Smooth muscle cell (in vitro differentiated cells): Measurements from ENCODE around the gene CDH24. TPM values are rescaled to one million over a fixed set of nuclear protein-coding genes. Genes with fewer than 3 reads are reported as not detected.

ENCODE experiments used
- DNase-seq: peaks from one replicate; lab custom pipeline; 2025; ENCODE audit not compliant: unreplicated experiment; lab: John Stamatoyannopoulos, UW
- H2AFZ ChIP-seq: fragments of 200-600 bp; sonication (generic); 2 replicates; pipeline ENCODE4 v1.6.0; 2016; ENCODE audit warnings: antibody characterized with exemption, low read depth, mild to moderate bottlenecking
- H3F3A ChIP-seq: fragments of 200-600 bp; sonication (generic); 2 replicates; pipeline ENCODE4 v1.6.0; 2017; ENCODE audit warnings: antibody characterized with exemption, low read depth
- H3K27ac ChIP-seq: fragments of 200-600 bp; sonication (generic); 2 replicates; pipeline ENCODE4 v1.5.1; 2016; ENCODE audit warnings: low read depth, mild to moderate bottlenecking
- H3K27me3 ChIP-seq: fragments of 200-600 bp; sonication (generic); 2 replicates; pipeline ENCODE4 v1.6.1; 2016; ENCODE audit warnings: low read depth, mild to moderate bottlenecking
- H3K36me3 ChIP-seq: fragments of 200-600 bp; sonication (generic); 2 replicates; pipeline ENCODE4 v1.5.1; 2016; ENCODE audit warnings: low read depth
- H3K4me1 ChIP-seq: fragments of 200-600 bp; sonication (generic); 2 replicates; pipeline ENCODE4 v1.5.1; 2016; ENCODE audit warnings: low read depth
- H3K4me2 ChIP-seq: fragments of 200-600 bp; sonication (generic); 2 replicates; pipeline ENCODE4 v1.6.0; 2016; ENCODE audit warnings: mild to moderate bottlenecking
- H3K4me3 ChIP-seq: fragments of 200-600 bp; sonication (generic); 2 replicates; pipeline ENCODE4 v1.5.1; 2016; ENCODE audit warnings: mild to moderate bottlenecking
- H3K79me2 ChIP-seq: fragments of 200-600 bp; sonication (generic); 2 replicates; pipeline ENCODE4 v1.6.0; 2016; ENCODE audit warnings: low read depth, mild to moderate bottlenecking
- H3K9ac ChIP-seq: fragments of 200-600 bp; sonication (generic); 2 replicates; pipeline ENCODE4 v1.6.0; 2016; ENCODE audit warnings: low read depth
- H3K9me3 ChIP-seq: fragments of 200-600 bp; sonication (generic); replicated peaks from 2 replicates; pipeline ENCODE4 v1.5.1; 2016; ENCODE audit warnings: low read depth
- H4K20me1 ChIP-seq: fragments of 200-600 bp; sonication (generic); 2 replicates; pipeline ENCODE4 v1.6.0; 2016; ENCODE audit warnings: low read depth
- CTCF ChIP-seq: fragments of 200-600 bp; sonication (generic); IDR thresholded peaks from 2 replicates; pipeline ENCODE4 v1.5.1; 2017; ENCODE audit warnings: borderline replicate concordance, mild to moderate bottlenecking, antibody characterized with exemption; ENCODE audit not compliant: insufficient read depth, poor library complexity, severe bottlenecking
- WGBS: methylation state at CpG from one replicate; pipeline ENCODE4 v1.1.7; 2016; ENCODE audit warnings: low lambda C conversion rate; 5-methylcytosine and 5-hydroxymethylcytosine counted together
- polyA plus RNA-seq: library from polyadenylated mRNA; unstranded; fragments of >200 nt; fragmentation: Nextera tagmentation; extraction: Ambion mirVana; gene quantifications from 2 replicates; pipeline ENCODE4 v1.2.1, GENCODE V29; 2016
- total RNA-seq: library from RNA; depleted of rRNA; stranded (reverse); fragments of >200 nt; gene quantifications from 2 replicates; pipeline ENCODE4 v1.2.3, GENCODE V29; 2014

The CDH24 gene
- total and polyA plus RNA-seq, 2 experiments from 2014 or later: 5.5 to 6.9 TPM

GRCh38 chr14:23068789-23069412 is 11.6 kb upstream of the CDH24 start:
- Histone ChIP-seq H3K9ac (no peak overlapping the region), H3K79me2 (peaks cover 62% of the 10 kb centered on the region), H3K36me3 (peaks cover 7% of the 10 kb centered on the region), H2AFZ (no peak overlapping the region), H3K27ac (peak overlapping the region; percentile 52), H3K4me1 (peaks cover 26% of the 10 kb centered on the region), H3F3A (peaks cover 40% of the 10 kb centered on the region), H4K20me1 (peaks cover 59% of the 10 kb centered on the region), H3K4me2 (peak overlapping the region; percentile 50), H3K9me3 (no peaks in the 10 kb centered on the region), H3K27me3 (no peaks in the 10 kb centered on the region), H3K4me3 (no peak overlapping the region)
- no peak for DNase-seq
- TF ChIP-seq CTCF: peak; percentile 95
- 26% methylated on average over 8 of the region's 8 CpGs for WGBS

GRCh38 chr14:23067847-23068788 is 10.8 kb upstream of the CDH24 start:
- Histone ChIP-seq H3K9ac (no peak overlapping the region), H3K4me2 (peak overlapping the region; percentile 50), H3K79me2 (peaks cover 58% of the 10 kb centered on the region), H3K27me3 (no peaks in the 10 kb centered on the region), H3F3A (peaks cover 44% of the 10 kb centered on the region), H3K36me3 (peaks cover 7% of the 10 kb centered on the region), H3K4me1 (peaks cover 26% of the 10 kb centered on the region), H3K9me3 (no peaks in the 10 kb centered on the region), H4K20me1 (peaks cover 66% of the 10 kb centered on the region), H2AFZ (no peak overlapping the region), H3K27ac (no peak overlapping the region), H3K4me3 (no peak overlapping the region)
- no peak for DNase-seq
- 92% methylated on average over 14 of the region's 14 CpGs for WGBS
- no peak for TF ChIP-seq CTCF

GRCh38 chr14:23066855-23067744 is 9.8 kb upstream of the CDH24 start:
- peaks cover 54% of the 10 kb centered on the region for H3K79me2 ChIP-seq
- H3K36me3 ChIP-seq: peaks cover 7% of the 10 kb centered on the region
- H3K27ac ChIP-seq: no peak overlapping the region
- H4K20me1 ChIP-seq: peaks cover 73% of the 10 kb centered on the region
- H3F3A ChIP-seq: peaks cover 52% of the 10 kb centered on the region
- H3K9me3 ChIP-seq: no peaks in the 10 kb centered on the region
- no peak for TF ChIP-seq CTCF
- no peak overlapping the region for H3K9ac ChIP-seq
- no peak overlapping the region for H2AFZ ChIP-seq
- H3K27me3 ChIP-seq: no peaks in the 10 kb centered on the region
- no peak overlapping the region for H3K4me2 ChIP-seq
- H3K4me1 ChIP-seq: peaks cover 22% of the 10 kb centered on the region
- no peak for DNase-seq
- no peak overlapping the region for H3K4me3 ChIP-seq
- 96% methylated on average over 21 of the region's 23 CpGs for WGBS
